Endothelial cell of umbilical vein (primary cell): ENCODE results near the gene KIF21B. TPM values are rescaled to one million over a fixed set of nuclear protein-coding genes. Genes with fewer than 3 reads are reported as not detected.

Source experiments
- BruUV-seq: library from RNA; stranded (reverse); fragments of 400-500 nt; replicated peaks from 2 replicates; lab custom pipeline; 2021; lab: Mats Ljungman, UMichigan
- CTCF ChIA-PET: fragments of 300-600, 350-600 bp; sonication (Branson Sonifier 250); formaldehyde crosslinking; loops from one replicate; lab custom pipeline; 2021; ENCODE audit warnings: antibody characterized with exemption, inconsistent platforms; lab: Charles Lee
- POLR2A ChIA-PET: fragments of 300-600, 350-600 bp; sonication (Branson Sonifier 250); formaldehyde crosslinking; loops from one replicate; lab custom pipeline; 2021; ENCODE audit warnings: antibody characterized with exemption, inconsistent platforms; lab: Charles Lee
- DNase-seq: peaks from one replicate; pipeline ENCODE4 v3.0.0-alpha.2; 2011; ENCODE audit warnings: low read depth, low spot score
- FAIRE-seq: peaks from 2 replicates; lab custom pipeline; 2011; peaks lifted over from hg19 to GRCh38; lab: Jason Lieb, UNC
- H2AFZ ChIP-seq: 2 replicates; pipeline ENCODE4 v1.6.0; 2012; ENCODE audit warnings: low read depth, low read length, control low read depth, inconsistent platforms
- H3K27ac ChIP-seq: 2 replicates; pipeline ENCODE4 v1.5.1; 2011; ENCODE audit warnings: low read depth, mild to moderate bottlenecking, control low read depth, low read length, moderate library complexity; ENCODE audit not compliant: insufficient read depth
- H3K27me3 ChIP-seq, 2 experiments: 2 replicates each; pipeline versions ENCODE4 v1.6.0 to v1.6.1; 2011; ENCODE audit warnings: low read length in 2 of 2, mixed read lengths in 1 of 2; ENCODE audit not compliant: control insufficient read depth in 2 of 2, insufficient read depth in 2 of 2
- H3K36me3 ChIP-seq, 2 experiments: 2 replicates in 1 of 2; 3 replicates in 1 of 2; pipeline ENCODE4 v1.5.1; 2011; ENCODE audit warnings: low read length in 2 of 2, mild to moderate bottlenecking in 1 of 2, moderate library complexity in 1 of 2; ENCODE audit not compliant: control insufficient read depth in 2 of 2, insufficient read depth in 2 of 2; ENCODE audit errors: extremely low read depth in 1 of 2
- H3K4me1 ChIP-seq: 3 replicates; pipeline ENCODE4 v1.5.1; 2011; ENCODE audit warnings: mild to moderate bottlenecking, low read length; ENCODE audit not compliant: control insufficient read depth, insufficient read depth; ENCODE audit errors: extremely low read depth
- H3K4me2 ChIP-seq: 2 replicates; pipeline ENCODE4 v1.6.1; 2011; ENCODE audit warnings: low read length, control low read depth, mixed read lengths; ENCODE audit not compliant: insufficient read depth
- H3K4me3 ChIP-seq, 3 experiments: fragments of 200-600 bp in 1 of 3; sonication (generic), shearing (Covaris generic) in 1 of 3; replicated peaks in 1 of 3; 2 replicates each; pipeline ENCODE4 v1.5.1; 2011 to 2016; ENCODE audit warnings: control low read depth in 3 of 3, low read length in 3 of 3, mild to moderate bottlenecking in 2 of 3, inconsistent platforms in 1 of 3, low read depth in 1 of 3, moderate library complexity in 1 of 3; ENCODE audit not compliant: insufficient read depth in 1 of 3
- H3K79me2 ChIP-seq: 2 replicates; pipeline ENCODE4 v1.6.0; 2012; ENCODE audit warnings: low read length, inconsistent platforms; ENCODE audit not compliant: control insufficient read depth, insufficient read depth
- H3K9ac ChIP-seq: replicated peaks from 2 replicates; pipeline ENCODE3; 2011; ENCODE audit warnings: low read length, control low read depth; ENCODE audit not compliant: insufficient read depth; ENCODE audit errors: extremely low read depth
- H3K9me1 ChIP-seq: replicated peaks from 3 replicates; pipeline ENCODE4 v1.6.0; 2011; ENCODE audit warnings: mild to moderate bottlenecking, low read length; ENCODE audit not compliant: control insufficient read depth, insufficient read depth; ENCODE audit errors: extremely low read depth
- H3K9me3 ChIP-seq: replicated peaks from 2 replicates; pipeline ENCODE4 v1.5.1; 2012; ENCODE audit warnings: low read length, inconsistent platforms; ENCODE audit not compliant: control insufficient read depth, insufficient read depth
- H4K20me1 ChIP-seq: replicated peaks from 2 replicates; pipeline ENCODE3; 2011; ENCODE audit warnings: mild to moderate bottlenecking, low read length; ENCODE audit not compliant: control insufficient read depth, insufficient read depth; ENCODE audit errors: extremely low read depth
- EZH2 ChIP-seq: IDR thresholded peaks from 2 replicates; pipeline ENCODE4 v1.6.1; 2012; ENCODE audit warnings: borderline replicate concordance, low read depth, mild to moderate bottlenecking, moderate library complexity, low read length, inconsistent platforms; ENCODE audit not compliant: severe bottlenecking
- FOS ChIP-seq: IDR thresholded peaks from 2 replicates; pipeline ENCODE4 v1.6.1; 2011; ENCODE audit warnings: mild to moderate bottlenecking, low read length, moderate library complexity, borderline replicate concordance; ENCODE audit not compliant: insufficient read depth
- GATA2 ChIP-seq: IDR thresholded peaks from 2 replicates; pipeline ENCODE4 v1.7.0; 2011; ENCODE audit warnings: low read depth, mild to moderate bottlenecking, moderate library complexity, mixed read lengths, low read length; ENCODE audit not compliant: insufficient read length, insufficient read depth
- JUN ChIP-seq: IDR thresholded peaks from 2 replicates; pipeline ENCODE4 v1.6.1; 2011; ENCODE audit warnings: borderline replicate concordance, low read depth; ENCODE audit not compliant: insufficient read length, insufficient read depth
- MYC ChIP-seq: IDR thresholded peaks from one replicate; pipeline ENCODE4 v1.6.1; 2011; ENCODE audit warnings: mild to moderate bottlenecking, low read depth, low read length
- POLR2A ChIP-seq: IDR thresholded peaks from 2 replicates; pipeline ENCODE4 v1.6.1; 2012; ENCODE audit warnings: low read depth, mild to moderate bottlenecking, control low read depth, low read length
- POLR2AphosphoS5 ChIP-seq: IDR thresholded peaks from 2 replicates; pipeline ENCODE4 v1.6.1; 2012; ENCODE audit warnings: low read depth, mild to moderate bottlenecking, control low read depth, low read length, moderate library complexity; ENCODE audit not compliant: insufficient read depth
- dilution Hi-C: fragments of 300-500 bp; cut with MboI; formaldehyde crosslinking; loops from one replicate; pipeline ENCODE4 v1.15.0; 2019; ENCODE audit warnings: low sequenced_read_pairs; ENCODE audit not compliant: extremely low pct_ligation_motif_present
- intact Hi-C: fragments of 100-400 bp; cut with micrococcal nuclease; formaldehyde crosslinking; loops from one replicate; pipeline ENCODE4 v1.10.0; 2022
- polyA plus RNA-seq, 4 experiments: library from polyadenylated mRNA; depleted of rRNA in 3 of 4; stranded (reverse) in 3 of 4; unstranded in 1 of 4; fragments of >200 nt; gene quantifications; 2 replicates each; pipeline versions ENCODE4 v1.2.1 to v1.2.3, GENCODE V29; 2011 to 2012; ENCODE audit warnings: missing spikeins in 1 of 4
- total RNA-seq: library from RNA; stranded (reverse); gene quantifications from 2 replicates; pipeline ENCODE4 v1.2.3, GENCODE V29; 2021
- TF ChIP-seq, protein P1 (sequence below): IDR thresholded peaks from 2 replicates; pipeline ENCODE4 v1.6.1; 2011; ENCODE audit not compliant: insufficient read depth, insufficient read length
- TF ChIP-seq, protein P2 (sequence below), 2 donors: IDR thresholded peaks; 1 replicate in 1 of 2; 2 replicates in 1 of 2; pipeline ENCODE4 v1.5.1; 2011; ENCODE audit warnings: low read length in 2 of 2, mild to moderate bottlenecking in 2 of 2, moderate library complexity in 2 of 2, control low read depth in 1 of 2, inconsistent platforms in 1 of 2, low read depth in 1 of 2; ENCODE audit not compliant: insufficient read depth in 1 of 2; ENCODE audit errors: extremely low read depth in 1 of 2

Gene KIF21B
- total and polyA plus RNA-seq, 2 donors (not counting 3 experiments of a cell fraction or from before 2014, with no cell fraction given) = 1.9 to 4.4 TPM

DNA sequence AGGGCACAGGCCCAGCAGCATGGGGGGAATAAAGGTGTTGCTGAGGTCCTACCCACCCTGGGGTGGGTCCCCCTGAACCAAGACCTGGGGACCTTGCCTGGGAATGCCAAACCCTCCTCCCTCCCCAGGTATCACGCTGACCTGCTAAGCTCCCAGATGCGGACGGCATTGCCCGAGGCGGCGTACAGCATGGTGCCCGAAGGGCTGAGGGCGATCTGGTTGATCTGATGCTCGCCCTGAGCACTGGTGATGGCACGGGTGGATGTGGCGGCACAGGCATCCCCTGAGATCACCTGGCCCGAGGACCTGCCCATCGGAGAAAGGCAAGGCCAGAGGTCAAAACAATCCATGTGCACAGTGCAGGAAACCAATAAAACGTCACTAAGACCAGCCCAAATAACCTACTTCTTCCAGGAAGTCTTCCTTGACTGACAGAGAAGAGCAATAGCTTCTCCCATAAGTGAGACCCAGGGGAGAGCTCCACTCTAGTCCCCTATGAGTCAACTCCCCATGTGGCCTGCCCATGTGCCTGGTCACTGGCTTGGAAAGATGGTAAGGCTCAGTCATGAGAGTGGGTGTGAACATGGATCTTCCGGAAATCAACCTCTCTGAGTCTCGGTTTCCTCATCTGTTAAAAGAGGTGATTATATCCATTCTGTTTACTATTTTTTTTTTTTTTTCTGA, 46.3 kb downstream of the KIF21B start:
- BruUV-seq = no TSS peak
- Histone ChIP-seq H3K79me2 (no peaks in the 10 kb centered on the region), H3K36me3 (no peaks in the 10 kb centered on the region), H4K20me1 (no peaks in the 10 kb centered on the region), H3K27ac (no peak overlapping the region), H3K9ac (no peak overlapping the region), H3K4me3 (no peak overlapping the region), H3K27me3 (no peaks in the 10 kb centered on the region), H3K4me2 (no peak overlapping the region), H3K9me1 (no peaks in the 10 kb centered on the region), H3K4me1 (no peaks in the 10 kb centered on the region), H3K9me3 (no peaks in the 10 kb centered on the region), H2AFZ (no peak overlapping the region)
- POLR2A ChIA-PET = no interaction called here
- DNase-seq (no peak), FAIRE-seq (no peak)
- TF ChIP-seq GATA2 (no peak), EZH2 (no peak), JUN (no peak), POLR2AphosphoS5 (no peak), MYC (no peak), POLR2A (no peak), FOS (no peak)
- TF ChIP-seq, protein P1, sequence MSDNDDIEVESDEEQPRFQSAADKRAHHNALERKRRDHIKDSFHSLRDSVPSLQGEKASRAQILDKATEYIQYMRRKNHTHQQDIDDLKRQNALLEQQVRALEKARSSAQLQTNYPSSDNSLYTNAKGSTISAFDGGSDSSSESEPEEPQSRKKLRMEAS = no peak
- TF ChIP-seq, protein P2, sequence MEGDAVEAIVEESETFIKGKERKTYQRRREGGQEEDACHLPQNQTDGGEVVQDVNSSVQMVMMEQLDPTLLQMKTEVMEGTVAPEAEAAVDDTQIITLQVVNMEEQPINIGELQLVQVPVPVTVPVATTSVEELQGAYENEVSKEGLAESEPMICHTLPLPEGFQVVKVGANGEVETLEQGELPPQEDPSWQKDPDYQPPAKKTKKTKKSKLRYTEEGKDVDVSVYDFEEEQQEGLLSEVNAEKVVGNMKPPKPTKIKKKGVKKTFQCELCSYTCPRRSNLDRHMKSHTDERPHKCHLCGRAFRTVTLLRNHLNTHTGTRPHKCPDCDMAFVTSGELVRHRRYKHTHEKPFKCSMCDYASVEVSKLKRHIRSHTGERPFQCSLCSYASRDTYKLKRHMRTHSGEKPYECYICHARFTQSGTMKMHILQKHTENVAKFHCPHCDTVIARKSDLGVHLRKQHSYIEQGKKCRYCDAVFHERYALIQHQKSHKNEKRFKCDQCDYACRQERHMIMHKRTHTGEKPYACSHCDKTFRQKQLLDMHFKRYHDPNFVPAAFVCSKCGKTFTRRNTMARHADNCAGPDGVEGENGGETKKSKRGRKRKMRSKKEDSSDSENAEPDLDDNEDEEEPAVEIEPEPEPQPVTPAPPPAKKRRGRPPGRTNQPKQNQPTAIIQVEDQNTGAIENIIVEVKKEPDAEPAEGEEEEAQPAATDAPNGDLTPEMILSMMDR (IDR thresholded peaks at IDR 0.05; ENCODE audit: extremely low read depth in 1 of 2, insufficient read depth in 1 of 2, low read depth in 1 of 2, low read length in 2 of 2) = no peak
- dilution Hi-C loops = no loop called here
- intact Hi-C loops = no loop called here
- CTCF ChIA-PET = interaction anchor here (1.0 to 11.4 kb wide), 3 partner anchors 44 to 142 kb away, joined by 3 to 586 read pairs (median 15); no protein-coding TSS in a partner anchor
